ENCODE data around the gene AK1. TPM values are rescaled to one million over a fixed set of nuclear protein-coding genes. Genes with fewer than 3 reads are reported as not detected.

Gene AK1
- polyA plus RNA-seq, 1 of the 3 experiments (the other 2 are of a cell fraction): 125 TPM

- Histone ChIP-seq H3K4me3 (ENCODE audit: low read depth in 2 of 2, low read length in 1 of 2) (peak overlapping the region; percentile 56 to 84), H2AFZ (ENCODE audit: low read depth) (peak overlapping the region; percentile 74), H3K4me2 (peak overlapping the region; percentile 92), H3K9me2 (no peaks in the 10 kb centered on the region), H3K79me2 (ENCODE audit: insufficient read depth) (peaks cover 14% of the 10 kb centered on the region), H3K4me1 (ENCODE audit: control insufficient read depth in 1 of 2, insufficient read depth in 2 of 2, low read depth in 1 of 2, low read length in 1 of 2) (peaks cover 20 to 33% of the 10 kb centered on the region in 2 experiments; a peak in 3 of 4 replicates), H3K36me3 (replicated peaks in 1 of 2; ENCODE audit: control insufficient read depth in 1 of 2, insufficient read depth in 2 of 2, low read length in 1 of 2) (peaks cover 0 to 5% of the 10 kb centered on the region in 2 experiments), H3K27me3 (ENCODE audit: insufficient read depth) (no peaks in the 10 kb centered on the region), H4K20me1 (ENCODE audit: insufficient read depth) (no peaks in the 10 kb centered on the region), H3K27ac (ENCODE audit: low read depth in 2 of 2, low read length in 1 of 2) (peak overlapping the region; percentile 47 to 54; a peak in 3 of 4 replicates), H3K9me3 (no peaks in the 10 kb centered on the region), H3F3A (replicated peaks; ENCODE audit: insufficient read depth) (peaks cover 21% of the 10 kb centered on the region), H3K9ac (peak overlapping the region; percentile 84)
- CTCF ChIA-PET: interaction anchor here (0.8 to 7.0 kb wide), 8 partner anchors 10 to 202 kb away, joined by 3 to 41 read pairs (median 4); partner anchors contain the start of gene TOR2A
- TF ChIP-seq MAX (IDR thresholded peaks at IDR 0.05; ENCODE audit: low read depth) (peak; percentile 47; the same call in 1 of the 2 replicates), SMC3 (IDR thresholded peaks at IDR 0.05; ENCODE audit: low read depth, low read length) (no peak)
- POLR2A ChIA-PET: interaction anchor here (1.2 to 1.9 kb wide), 3 partner anchors 10 to 42 kb away, joined by 3 to 7 read pairs (median 4); no protein-coding TSS in a partner anchor
- no peak for DNase-seq
- 79% methylated on average over 21 of the region's 27 CpGs for WGBS (ENCODE audit: low lambda C conversion rate)
These were observed 38.6 kb upstream of the AK1 start for GRCh38 chr9:127915801-127916719.

GRCh38 chr9:127915325-127915752 lies 37.9 kb upstream of the AK1 start:
- Histone ChIP-seq H3K9me3 (no peaks in the 10 kb centered on the region), H3K36me3 (replicated peaks in 1 of 2; ENCODE audit: control insufficient read depth in 1 of 2, insufficient read depth in 2 of 2, low read length in 1 of 2) (peaks cover 0 to 5% of the 10 kb centered on the region in 2 experiments), H3K4me1 (ENCODE audit: control insufficient read depth in 1 of 2, insufficient read depth in 2 of 2, low read depth in 1 of 2, low read length in 1 of 2) (peaks cover 20 to 33% of the 10 kb centered on the region in 2 experiments; a peak in 3 of 4 replicates), H3K4me2 (peak overlapping the region; percentile 92; the same call in 1 of the 2 replicates), H3F3A (replicated peaks; ENCODE audit: insufficient read depth) (peaks cover 21% of the 10 kb centered on the region), H3K27ac (ENCODE audit: low read depth in 2 of 2, low read length in 1 of 2) (no peak overlapping the region), H3K9ac (no peak overlapping the region), H3K4me3 (ENCODE audit: low read depth in 2 of 2, low read length in 1 of 2) (no peak overlapping the region), H4K20me1 (ENCODE audit: insufficient read depth) (no peaks in the 10 kb centered on the region), H3K79me2 (ENCODE audit: insufficient read depth) (peaks cover 14% of the 10 kb centered on the region), H3K9me2 (no peaks in the 10 kb centered on the region), H2AFZ (ENCODE audit: low read depth) (no peak overlapping the region), H3K27me3 (ENCODE audit: insufficient read depth) (no peaks in the 10 kb centered on the region)
- CTCF ChIA-PET: interaction anchor here (0.8 to 7.0 kb wide), 6 partner anchors 9 to 411 kb away, joined by 3 to 41 read pairs (median 4); partner anchors contain the start of gene TOR2A
- TF ChIP-seq POLR2AphosphoS5 (IDR thresholded peaks at IDR 0.05; ENCODE audit: low read depth, low read length) (no peak), YY1 (IDR thresholded peaks at IDR 0.05; ENCODE audit: low read depth) (no peak), RCOR1 (IDR thresholded peaks at IDR 0.05; ENCODE audit: low read length) (no peak), MAX (IDR thresholded peaks at IDR 0.05; ENCODE audit: low read depth) (no peak), NRF1 (IDR thresholded peaks at IDR 0.05; ENCODE audit: low read depth, low read length) (no peak), TAF1 (IDR thresholded peaks at IDR 0.05; ENCODE audit: borderline replicate concordance, low read depth, low read length) (no peak), RXRA (IDR thresholded peaks at IDR 0.05; ENCODE audit: borderline replicate concordance, low read depth) (no peak), TCF12 (IDR thresholded peaks at IDR 0.05) (no peak), SIN3A (IDR thresholded peaks at IDR 0.05; ENCODE audit: borderline replicate concordance, low read depth, low read length) (no peak), USF1 (IDR thresholded peaks at IDR 0.05; ENCODE audit: borderline replicate concordance, low read depth) (no peak)
- WGBS (ENCODE audit: low lambda C conversion rate): 53% methylated on average over 2 of the region's 5 CpGs
- peak; percentile 39 for DNase-seq
- POLR2A ChIA-PET: interaction anchor here (1.2 to 1.9 kb wide), 2 partner anchors 10 to 41 kb away, joined by 3 to 4 read pairs; no protein-coding TSS in a partner anchor
